ENCODE results near the gene SLC8A2. TPM values are rescaled to one million over a fixed set of nuclear protein-coding genes. Genes with fewer than 3 reads are reported as not detected.
A peak's percentile ranks its signal among the peaks of the same experiment; 100 is the strongest.

SLC8A2 gene
- total and polyA plus RNA-seq, 11 donors = 0.08 to 0.67 (median 0.29) TPM; not detected in 4

- peak in 2 of 5 donors; percentile 28 to 52 for DNase-seq
- H3K27ac ChIP-seq = peak overlapping the region in 11 of 12 donors; percentile 49 to 99 (median 82)
- 50 to 63% (median 57%) methylated on average over 11 to 12 of the region's 12 CpGs for WGBS, 4 donors
- intact Hi-C loops (cut with DNase I) = loop anchor here in 5 of 10 donors (5.0 to 10.0 kb wide), 3 partner anchors 97 to 187 kb away; partner anchors contain the start of gene BICRA (in 2 of the 5)
- H3K4me1 ChIP-seq = peaks cover 21 to 88% (median 72%) of the 10 kb centered on the region in 12 donors
- H3K4me3 ChIP-seq = peak overlapping the region in 3 of 12 donors; percentile 1 to 29 (median 16)
- peaks cover 0 to 28% (median 0%) of the 10 kb centered on the region in 9 donors for H3K36me3 ChIP-seq
- H3K27me3 ChIP-seq = no peaks in the 10 kb centered on the region
- ATAC-seq = no peak
- H3K9me3 ChIP-seq = no peaks in the 10 kb centered on the region
- no peak for TF ChIP-seq POLR2A (IDR thresholded peaks at IDR 0.05)
- peak in 2 of 12 donors; percentile 6 to 15 for TF ChIP-seq CTCF (IDR thresholded peaks at IDR 0.05)
Observed at GRCh38 chr19:47510516-47511127, 38.9 kb upstream of the SLC8A2 start.

DNA sequence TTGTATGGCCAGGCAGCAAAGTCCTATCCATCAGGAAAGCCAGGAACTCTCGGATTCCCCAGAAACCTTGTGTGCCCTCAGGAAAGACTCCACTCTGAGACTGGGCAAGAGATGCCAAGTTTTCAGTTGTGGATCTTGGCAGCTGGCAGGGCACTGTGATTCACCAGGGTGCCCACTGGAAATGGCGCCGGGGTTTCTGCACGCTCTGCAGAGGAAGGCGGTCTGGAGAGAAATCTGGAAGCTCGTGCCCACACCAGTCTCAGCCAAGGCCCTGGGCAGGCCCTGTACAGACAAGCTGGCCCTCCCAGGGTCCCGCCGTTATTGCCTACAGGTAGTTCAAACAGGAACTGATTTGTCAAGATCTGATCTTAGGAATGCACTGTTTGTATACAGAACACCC is 38.3 kb upstream of the SLC8A2 start:
- DNase-seq = peak in 3 of 5 donors; percentile 49 to 68 (median 67)
- H3K36me3 ChIP-seq = peaks cover 0 to 33% (median 3%) of the 10 kb centered on the region in 9 donors
- H3K9me3 ChIP-seq = no peaks in the 10 kb centered on the region
- ATAC-seq = peak in 2 of 4 donors; percentile 35 to 39
- WGBS, 4 donors = 28 to 48% (median 43%) methylated on average over 7 to 8 of the region's 8 CpGs
- H3K27ac ChIP-seq = peak overlapping the region in 11 of 12 donors; percentile 47 to 99 (median 82)
- H3K4me3 ChIP-seq = peak overlapping the region in 1 of 12 donors; percentile 1
- H3K4me1 ChIP-seq = peaks cover 21 to 91% (median 72%) of the 10 kb centered on the region in 12 donors
- no peaks in the 10 kb centered on the region for H3K27me3 ChIP-seq
- no peak for TF ChIP-seq CTCF (IDR thresholded peaks at IDR 0.05)
- no peak for TF ChIP-seq POLR2A (IDR thresholded peaks at IDR 0.05)
- intact Hi-C loops (cut with DNase I) = loop anchor here in 5 of 10 donors (5.0 to 10.0 kb wide), 3 partner anchors 97 to 187 kb away; partner anchors contain the start of gene BICRA (in 2 of the 5)

- Histone ChIP-seq H3K27ac (peak overlapping the region in 11 of 12 donors; percentile 25 to 99 (median 82)), H3K4me3 (no peak overlapping the region), H3K4me1 (peaks cover 21 to 91% (median 72%) of the 10 kb centered on the region in 12 donors), H3K36me3 (peaks cover 0 to 40% (median 3%) of the 10 kb centered on the region in 9 donors), H3K9me3 (no peaks in the 10 kb centered on the region), H3K27me3 (no peaks in the 10 kb centered on the region)
- ATAC-seq (no peak), DNase-seq (peak in 2 of 5 donors; percentile 23 to 24)
- intact Hi-C loops (cut with DNase I) = no loop called here
- 50 to 72% (median 65%) methylated on average over 20 of the region's 20 CpGs for WGBS, 4 donors
- no peak for TF ChIP-seq POLR2A (IDR thresholded peaks at IDR 0.05)
- no peak for TF ChIP-seq CTCF (IDR thresholded peaks at IDR 0.05)
Observed at GRCh38 chr19:47509170-47509847, 37.6 kb upstream of the SLC8A2 start.

DNA sequence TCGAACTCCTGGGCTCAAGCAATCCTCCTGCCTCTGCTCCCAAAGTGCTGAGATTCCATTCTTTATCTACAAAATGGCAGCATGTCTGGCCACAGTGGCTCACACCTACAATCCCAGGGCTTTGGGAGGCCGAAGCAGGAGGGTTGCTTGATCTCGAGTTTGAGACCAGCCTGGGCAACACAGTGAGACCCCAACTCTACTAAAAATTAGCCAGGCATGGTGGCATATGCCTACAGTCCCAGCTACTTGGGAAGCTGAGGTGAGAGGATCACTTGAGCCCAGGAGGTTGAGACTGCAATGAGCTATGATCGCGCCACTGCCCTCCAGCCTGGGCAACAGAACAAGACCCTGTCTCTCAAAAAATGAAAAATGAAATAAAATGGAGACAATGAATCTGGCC is 37.0 kb upstream of the SLC8A2 start:
- no peaks in the 10 kb centered on the region for H3K27me3 ChIP-seq
- H3K36me3 ChIP-seq = peaks cover 0 to 46% (median 7%) of the 10 kb centered on the region in 9 donors
- 87 to 96% (median 92%) methylated on average over 5 of the region's 5 CpGs for WGBS, 4 donors
- ATAC-seq = no peak
- intact Hi-C loops (cut with DNase I) = no loop called here
- peak overlapping the region in 6 of 12 donors; percentile 57 to 99 (median 79) for H3K27ac ChIP-seq
- no peak for TF ChIP-seq POLR2A (IDR thresholded peaks at IDR 0.05)
- no peak for TF ChIP-seq CTCF (IDR thresholded peaks at IDR 0.05)
- peak in 1 of 5 donors; percentile 5 for DNase-seq
- peaks cover 21 to 89% (median 70%) of the 10 kb centered on the region in 12 donors for H3K4me1 ChIP-seq
- no peak overlapping the region for H3K4me3 ChIP-seq
- H3K9me3 ChIP-seq = no peaks in the 10 kb centered on the region
